T47D (cell line): ENCODE results near the gene GREM1.

ENCODE experiments used
- DNase-seq, 2 experiments: peaks; one replicate each; pipeline versions ENCODE4 v3.0.0 to v3.0.0-alpha.2; 2011 to 2012; ENCODE audit warnings: low read depth in 1 of 2, low spot score in 1 of 2
- JUND ChIP-seq: IDR thresholded peaks from 2 replicates; pipeline ENCODE4 v1.6.1; 2012; ENCODE audit warnings: low read depth
- in situ Hi-C: cut with HindIII; loops from 2 replicates; pipeline ENCODE4 v1.10.0; 2016; ENCODE audit warnings: low sequenced_read_pairs, low pct_unique_long_range_greater_than_20kb

Gene GREM1

DNA sequence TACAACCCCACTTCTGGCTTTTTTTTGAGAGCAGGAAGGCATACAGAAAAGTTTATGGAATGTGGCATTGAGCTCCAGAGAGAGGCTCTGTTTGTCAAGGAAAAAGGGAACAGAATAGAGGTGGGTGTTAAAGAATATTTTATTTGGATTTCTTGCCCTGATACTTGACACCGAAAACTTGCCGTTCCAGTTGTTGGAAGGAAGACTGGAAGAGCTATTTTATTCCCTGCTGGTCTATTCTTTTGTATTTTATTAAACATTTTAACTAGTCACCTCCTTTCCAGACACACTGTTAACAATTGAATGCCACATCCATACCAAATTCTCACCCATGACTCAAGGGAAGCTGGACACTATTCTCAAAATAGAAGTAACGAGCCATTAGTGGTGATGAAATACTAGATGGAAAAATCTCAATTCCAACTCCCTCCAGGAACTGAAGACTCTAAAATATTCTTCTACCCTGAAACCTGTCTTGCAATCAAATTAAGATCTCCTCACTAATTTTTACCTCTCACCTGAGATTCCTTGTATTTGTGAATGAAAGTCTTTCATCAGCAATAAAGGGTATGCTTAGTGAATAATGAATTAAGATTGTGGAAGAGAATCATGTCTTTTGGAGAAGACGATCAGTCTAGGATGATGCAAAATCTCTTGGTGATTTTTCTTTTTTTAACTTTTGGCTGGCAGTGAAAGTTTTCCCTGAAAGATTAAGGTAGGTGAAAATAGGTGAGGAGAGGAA is 28.5 kb downstream of the GREM1 start:
- no peak for TF ChIP-seq JUND
- in situ Hi-C loops: no loop called here
- no peak for DNase-seq

DNA sequence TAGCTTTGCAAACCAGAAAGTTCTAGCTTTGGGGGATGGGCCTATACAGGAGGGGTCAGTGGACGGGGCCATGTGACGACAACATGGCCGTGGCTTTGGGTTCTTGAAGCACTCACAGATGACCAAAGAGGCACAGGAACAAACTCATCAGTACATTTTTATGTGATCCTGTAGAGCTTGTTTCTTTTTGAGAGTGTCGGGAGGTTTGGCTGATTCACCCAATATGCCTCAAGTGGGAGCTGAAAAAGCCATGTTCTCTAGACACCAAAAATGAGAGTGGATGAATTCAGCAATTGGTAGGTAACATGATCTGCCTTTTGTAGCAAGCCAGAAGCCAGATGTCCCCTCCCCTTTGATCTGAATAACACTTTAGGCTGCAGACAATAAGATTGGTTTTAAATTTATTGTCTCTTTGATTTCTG is 30.1 kb downstream of the GREM1 start:
- in situ Hi-C loops: no loop called here
- DNase-seq: no peak
- TF ChIP-seq JUND: no peak

- in situ Hi-C loops: no loop called here
- TF ChIP-seq JUND: no peak
- no peak for DNase-seq
These were observed 33.2 kb downstream of the GREM1 start for GRCh38 chr15:32750979-32751378.

DNA sequence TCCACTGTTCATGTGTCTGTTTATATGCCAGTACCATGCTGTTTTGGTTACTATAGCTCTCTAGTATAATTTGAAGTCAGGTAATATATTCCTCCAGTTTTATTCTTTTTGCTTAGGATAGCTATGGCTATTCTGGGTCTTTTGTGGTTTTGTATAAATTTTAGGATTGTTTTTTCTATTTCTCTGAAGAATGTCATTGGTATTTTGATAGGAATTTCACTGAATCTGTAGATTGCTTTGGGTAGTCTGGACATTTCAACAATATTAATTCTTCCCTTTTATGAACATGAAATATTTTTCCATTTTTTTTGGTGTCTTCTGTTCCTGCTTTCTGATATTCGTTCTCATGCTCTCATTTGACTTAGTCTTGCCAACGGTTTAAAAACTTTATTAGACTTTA is 39.6 kb downstream of the GREM1 start:
- TF ChIP-seq JUND: no peak
- in situ Hi-C loops: no loop called here
- DNase-seq: no peak

DNA sequence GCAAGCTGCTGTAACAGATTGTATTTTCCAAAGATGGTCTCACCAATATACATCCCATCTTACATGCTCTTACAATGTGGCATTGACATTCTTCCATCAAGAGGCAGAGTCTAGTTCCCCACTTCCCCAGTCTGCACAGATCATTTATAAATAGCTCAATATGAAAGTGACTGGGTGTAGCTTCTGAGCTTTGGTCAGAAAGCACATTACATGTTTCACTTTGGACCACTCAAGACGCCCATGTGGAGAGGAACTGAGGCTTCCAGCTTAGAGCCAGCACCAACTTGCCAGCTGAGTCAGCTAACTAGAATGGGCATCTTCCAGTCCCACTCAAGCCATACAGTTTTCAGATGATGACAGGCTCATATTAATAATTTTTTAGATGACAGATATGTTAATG is 45.5 kb downstream of the GREM1 start:
- no peak for DNase-seq
- TF ChIP-seq JUND: no peak
- in situ Hi-C loops: no loop called here

GRCh38 chr15:32765236-32765635 is 47.4 kb downstream of the GREM1 start:
- DNase-seq: no peak
- in situ Hi-C loops: no loop called here
- no peak for TF ChIP-seq JUND

DNA sequence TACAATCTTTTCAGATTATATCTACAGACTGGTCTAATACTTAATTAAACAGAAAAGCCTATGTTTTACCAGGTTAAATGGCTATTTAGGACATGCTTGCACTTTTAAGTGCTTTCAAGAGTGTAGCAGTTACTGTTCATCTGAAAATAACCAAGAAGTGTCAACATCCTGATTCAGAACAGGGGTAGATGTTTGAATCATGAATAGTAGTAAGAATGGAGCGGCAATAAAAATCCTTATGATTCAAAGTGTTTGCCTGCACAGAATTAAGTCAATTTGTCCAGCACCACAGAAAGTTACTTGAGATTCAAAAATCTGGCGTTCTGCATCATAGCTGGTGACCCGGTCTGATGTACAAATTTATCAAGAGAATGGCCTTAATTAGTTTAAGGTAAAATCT is 48.3 kb downstream of the GREM1 start:
- in situ Hi-C loops: no loop called here

GRCh38 chr15:32767236-32767635 is 49.4 kb downstream of the GREM1 start:
- TF ChIP-seq JUND: no peak
- DNase-seq: no peak
- in situ Hi-C loops: no loop called here

More for the DNA sequence above, 48.3 kb downstream of the GREM1 start:
- TF ChIP-seq JUND: no peak
- no peak for DNase-seq

GRCh38 chr15:32774022-32774421 is 56.2 kb downstream of the GREM1 start:
- in situ Hi-C loops: no loop called here
- TF ChIP-seq JUND: no peak
- no peak for DNase-seq

- in situ Hi-C loops: no loop called here
- TF ChIP-seq JUND: no peak
- DNase-seq: no peak
These were observed 57.3 kb downstream of the GREM1 start for GRCh38 chr15:32775103-32775502.

- in situ Hi-C loops: no loop called here
- no peak for DNase-seq
- no peak for TF ChIP-seq JUND
These were observed 60.8 kb downstream of the GREM1 start for GRCh38 chr15:32778391-32779176.

- in situ Hi-C loops: no loop called here
- no peak for DNase-seq
- TF ChIP-seq JUND: no peak
These were observed 64.0 kb downstream of the GREM1 start for GRCh38 chr15:32781781-32782180.

DNA sequence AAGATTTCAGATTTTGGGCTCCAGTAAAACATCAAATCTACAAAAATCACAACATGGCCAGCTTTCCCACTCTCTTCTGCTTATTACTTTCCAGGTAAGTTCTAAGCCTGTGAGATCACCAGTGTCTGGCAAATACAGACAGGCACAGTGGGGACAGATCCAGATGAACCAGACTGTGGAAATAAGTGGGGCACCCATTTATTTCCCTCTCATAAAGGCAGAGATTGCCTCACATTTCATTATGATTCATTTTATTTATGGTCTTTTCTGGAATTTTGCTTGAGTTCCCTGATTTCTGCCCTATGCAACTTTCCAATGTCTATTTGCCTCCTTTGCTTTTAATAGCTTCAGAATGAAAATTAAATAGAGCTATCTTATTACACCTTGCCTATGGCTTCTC is 66.8 kb downstream of the GREM1 start:
- DNase-seq: no peak
- no peak for TF ChIP-seq JUND
- in situ Hi-C loops: no loop called here
